H1 (cell line): ENCODE measurements around the gene FAAH. TPM values are rescaled to one million over a fixed set of nuclear protein-coding genes. Genes with fewer than 3 reads are reported as not detected.

Experiments
- CEBPB ChIP-seq: IDR thresholded peaks from 2 replicates; pipeline ENCODE4 v1.6.1; 2012; ENCODE audit warnings: low read depth, low read length
- RFX5 ChIP-seq: IDR thresholded peaks from 2 replicates; pipeline ENCODE4 v1.6.1; 2011; ENCODE audit warnings: low read depth, low read length, improper control_type of control experiment, borderline replicate concordance
- polyA plus RNA-seq, 7 experiments: library from polyadenylated mRNA; depleted of rRNA in 3 of 7; stranded (reverse) in 5 of 7; unstranded in 2 of 7; fragments of >200 nt in 5 of 7; fragments of 200-250 nt in 2 of 7; gene quantifications; 1 replicate in 5 of 7; 2 replicates in 1 of 7; 4 replicates in 1 of 7; pipeline versions ENCODE4 v1.2.1 to v1.2.3, GENCODE V29; 2011 to 2013; ENCODE audit warnings: missing spikeins in 2 of 7, mixed read lengths in 2 of 7
- total RNA-seq: library from RNA; stranded (reverse); fragmentation: NEBNext Ultra II Directional; extraction: Animal tissue kit (Norgen Biotek cat#: 25700); gene quantifications from 2 replicates; pipeline ENCODE4 v1.2.1, GENCODE V29; 2021

The FAAH gene
- total and polyA plus RNA-seq, 2 of the 8 experiments (the other 6 are each of a cell fraction or from before 2014, with no cell fraction given), result 41.2 to 47.3 TPM

DNA sequence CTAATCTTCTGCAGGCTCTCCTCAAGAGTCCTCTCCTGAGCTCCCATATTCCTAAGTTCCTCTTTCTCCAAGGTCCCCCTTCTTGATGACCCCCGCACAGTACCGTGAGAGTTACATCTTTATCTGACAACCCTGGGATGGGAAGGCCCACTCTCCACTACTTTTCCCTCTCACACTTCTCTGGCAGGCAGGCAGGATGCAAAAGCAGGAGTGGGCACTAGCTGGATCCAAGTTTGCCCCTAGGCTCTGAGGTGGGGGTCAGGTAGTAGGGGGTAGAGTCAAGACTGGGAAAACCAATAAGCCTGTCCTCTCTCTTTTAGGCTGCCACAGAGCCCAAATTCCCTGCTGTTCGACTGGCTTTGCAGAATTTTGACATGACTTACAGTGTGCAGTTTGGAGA is 49.6 kb upstream of the FAAH start (continued):
- TF ChIP-seq RFX5 (no peak), CEBPB (no peak)
